ENCODE results near the gene FAM156B. TPM values are rescaled to one million over a fixed set of nuclear protein-coding genes. Genes with fewer than 3 reads are reported as not detected.
"Not testable (repeated sequence)": the region's sequence is repeated elsewhere in the genome, so short reads cannot be mapped to it uniquely, and the experiment has no call there.

The FAM156B gene
- polyA plus RNA-seq, 1 donor from 2014 or later = 57.9 TPM

DNA sequence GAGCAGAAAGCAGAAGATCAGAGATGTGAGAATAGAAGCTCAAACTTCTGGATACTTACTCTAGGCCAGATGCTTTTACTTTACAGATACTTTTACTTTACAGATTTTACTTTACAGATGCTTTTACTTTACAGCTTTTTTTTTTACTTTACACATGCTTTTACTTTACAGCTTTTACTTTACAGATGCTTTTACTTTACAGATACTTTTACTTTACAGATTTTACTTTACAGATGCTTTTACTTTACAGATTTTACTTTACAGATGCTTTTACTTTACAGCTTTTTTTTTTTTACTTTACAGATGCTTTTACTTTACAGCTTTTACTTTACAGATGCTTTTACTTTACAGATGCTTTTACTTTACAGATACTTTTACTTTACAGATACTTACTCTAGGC is 23.3 kb upstream of the FAM156B start:
- H3F3A ChIP-seq (ENCODE audit: insufficient read depth, low read length, poor library complexity, severe bottlenecking); H3K9ac ChIP-seq (ENCODE audit: low read length); H3K9me2 ChIP-seq (ENCODE audit: insufficient read depth, low read length); H3K27ac ChIP-seq (ENCODE audit: low read length); H3K9me3 ChIP-seq (ENCODE audit: low read length); H2AFZ ChIP-seq (ENCODE audit: low read depth, low read length); H3K27me3 ChIP-seq (ENCODE audit: insufficient read depth, low read depth, low read length); H4K20me1 ChIP-seq (ENCODE audit: insufficient read depth); H3K79me2 ChIP-seq (replicated peaks; ENCODE audit: insufficient read depth, low read length); H3K4me3 ChIP-seq (ENCODE audit: low read length); H3K4me2 ChIP-seq (ENCODE audit: low read length); H3K36me3 ChIP-seq (ENCODE audit: insufficient read depth, low read length): not testable (repeated sequence)

DNA sequence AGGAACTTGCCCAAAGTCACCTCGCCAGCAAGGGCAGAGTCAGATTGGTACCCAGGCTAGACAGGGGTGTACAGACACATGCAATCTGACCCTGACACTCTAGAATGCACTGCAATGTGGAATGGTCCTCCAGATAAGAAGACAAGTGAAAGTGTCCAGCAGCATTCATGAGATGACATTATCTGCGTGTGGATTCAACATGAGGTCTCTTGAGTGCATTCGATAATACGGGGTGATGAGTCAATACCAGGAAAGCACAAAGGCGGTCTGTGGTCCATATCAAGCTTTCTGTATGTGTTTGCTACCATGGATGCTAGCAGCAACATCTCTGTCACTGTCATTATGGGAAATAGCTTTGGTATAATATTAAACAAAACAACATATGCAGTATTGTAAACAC is 22.5 kb upstream of the FAM156B start:
- no peak overlapping the region for H3K4me2 ChIP-seq (ENCODE audit: low read length)
- H3K27ac ChIP-seq (ENCODE audit: low read length) = no peak overlapping the region
- no peaks in the 10 kb centered on the region for H3K27me3 ChIP-seq (ENCODE audit: insufficient read depth, low read depth, low read length)
- no peak overlapping the region for H3K4me3 ChIP-seq (ENCODE audit: low read length)
- no peak overlapping the region for H3K9ac ChIP-seq (ENCODE audit: low read length)
- H3K36me3 ChIP-seq (ENCODE audit: insufficient read depth, low read length) = no peaks in the 10 kb centered on the region
- no peaks in the 10 kb centered on the region for H3K9me2 ChIP-seq (ENCODE audit: insufficient read depth, low read length)
- TF ChIP-seq EP300 (conservative IDR thresholded peaks at IDR 0.05; ENCODE audit: poor library complexity, severe bottlenecking) (no peak), MXI1 (conservative IDR thresholded peaks at IDR 0.05; ENCODE audit: poor library complexity, severe bottlenecking) (no peak), TAF1 (IDR thresholded peaks at IDR 0.05; ENCODE audit: low read depth) (no peak), POLR2AphosphoS5 (IDR thresholded peaks at IDR 0.05) (no peak), SMC3 (conservative IDR thresholded peaks at IDR 0.05; ENCODE audit: poor library complexity) (no peak), RAD21 (conservative IDR thresholded peaks at IDR 0.05) (no peak), EZH2 (IDR thresholded peaks at IDR 0.05; ENCODE audit: borderline replicate concordance, insufficient read depth, low read length, poor library complexity, severe bottlenecking) (no peak)
- TF ChIP-seq, protein P1, sequence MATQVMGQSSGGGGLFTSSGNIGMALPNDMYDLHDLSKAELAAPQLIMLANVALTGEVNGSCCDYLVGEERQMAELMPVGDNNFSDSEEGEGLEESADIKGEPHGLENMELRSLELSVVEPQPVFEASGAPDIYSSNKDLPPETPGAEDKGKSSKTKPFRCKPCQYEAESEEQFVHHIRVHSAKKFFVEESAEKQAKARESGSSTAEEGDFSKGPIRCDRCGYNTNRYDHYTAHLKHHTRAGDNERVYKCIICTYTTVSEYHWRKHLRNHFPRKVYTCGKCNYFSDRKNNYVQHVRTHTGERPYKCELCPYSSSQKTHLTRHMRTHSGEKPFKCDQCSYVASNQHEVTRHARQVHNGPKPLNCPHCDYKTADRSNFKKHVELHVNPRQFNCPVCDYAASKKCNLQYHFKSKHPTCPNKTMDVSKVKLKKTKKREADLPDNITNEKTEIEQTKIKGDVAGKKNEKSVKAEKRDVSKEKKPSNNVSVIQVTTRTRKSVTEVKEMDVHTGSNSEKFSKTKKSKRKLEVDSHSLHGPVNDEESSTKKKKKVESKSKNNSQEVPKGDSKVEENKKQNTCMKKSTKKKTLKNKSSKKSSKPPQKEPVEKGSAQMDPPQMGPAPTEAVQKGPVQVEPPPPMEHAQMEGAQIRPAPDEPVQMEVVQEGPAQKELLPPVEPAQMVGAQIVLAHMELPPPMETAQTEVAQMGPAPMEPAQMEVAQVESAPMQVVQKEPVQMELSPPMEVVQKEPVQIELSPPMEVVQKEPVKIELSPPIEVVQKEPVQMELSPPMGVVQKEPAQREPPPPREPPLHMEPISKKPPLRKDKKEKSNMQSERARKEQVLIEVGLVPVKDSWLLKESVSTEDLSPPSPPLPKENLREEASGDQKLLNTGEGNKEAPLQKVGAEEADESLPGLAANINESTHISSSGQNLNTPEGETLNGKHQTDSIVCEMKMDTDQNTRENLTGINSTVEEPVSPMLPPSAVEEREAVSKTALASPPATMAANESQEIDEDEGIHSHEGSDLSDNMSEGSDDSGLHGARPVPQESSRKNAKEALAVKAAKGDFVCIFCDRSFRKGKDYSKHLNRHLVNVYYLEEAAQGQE (IDR thresholded peaks at IDR 0.05; ENCODE audit: borderline replicate concordance) = no peak
- TF ChIP-seq, protein P2, sequence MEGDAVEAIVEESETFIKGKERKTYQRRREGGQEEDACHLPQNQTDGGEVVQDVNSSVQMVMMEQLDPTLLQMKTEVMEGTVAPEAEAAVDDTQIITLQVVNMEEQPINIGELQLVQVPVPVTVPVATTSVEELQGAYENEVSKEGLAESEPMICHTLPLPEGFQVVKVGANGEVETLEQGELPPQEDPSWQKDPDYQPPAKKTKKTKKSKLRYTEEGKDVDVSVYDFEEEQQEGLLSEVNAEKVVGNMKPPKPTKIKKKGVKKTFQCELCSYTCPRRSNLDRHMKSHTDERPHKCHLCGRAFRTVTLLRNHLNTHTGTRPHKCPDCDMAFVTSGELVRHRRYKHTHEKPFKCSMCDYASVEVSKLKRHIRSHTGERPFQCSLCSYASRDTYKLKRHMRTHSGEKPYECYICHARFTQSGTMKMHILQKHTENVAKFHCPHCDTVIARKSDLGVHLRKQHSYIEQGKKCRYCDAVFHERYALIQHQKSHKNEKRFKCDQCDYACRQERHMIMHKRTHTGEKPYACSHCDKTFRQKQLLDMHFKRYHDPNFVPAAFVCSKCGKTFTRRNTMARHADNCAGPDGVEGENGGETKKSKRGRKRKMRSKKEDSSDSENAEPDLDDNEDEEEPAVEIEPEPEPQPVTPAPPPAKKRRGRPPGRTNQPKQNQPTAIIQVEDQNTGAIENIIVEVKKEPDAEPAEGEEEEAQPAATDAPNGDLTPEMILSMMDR (IDR thresholded peaks at IDR 0.05; ENCODE audit: poor library complexity, severe bottlenecking) = no peak
- no peaks in the 10 kb centered on the region for H3K9me3 ChIP-seq (ENCODE audit: low read length)
- H2AFZ ChIP-seq (ENCODE audit: low read depth, low read length) = no peak overlapping the region
- no peaks in the 10 kb centered on the region for H3F3A ChIP-seq (ENCODE audit: insufficient read depth, low read length, poor library complexity, severe bottlenecking)
- H3K79me2 ChIP-seq (replicated peaks; ENCODE audit: insufficient read depth, low read length) = no peaks in the 10 kb centered on the region
- H4K20me1 ChIP-seq (ENCODE audit: insufficient read depth) = no peaks in the 10 kb centered on the region

DNA sequence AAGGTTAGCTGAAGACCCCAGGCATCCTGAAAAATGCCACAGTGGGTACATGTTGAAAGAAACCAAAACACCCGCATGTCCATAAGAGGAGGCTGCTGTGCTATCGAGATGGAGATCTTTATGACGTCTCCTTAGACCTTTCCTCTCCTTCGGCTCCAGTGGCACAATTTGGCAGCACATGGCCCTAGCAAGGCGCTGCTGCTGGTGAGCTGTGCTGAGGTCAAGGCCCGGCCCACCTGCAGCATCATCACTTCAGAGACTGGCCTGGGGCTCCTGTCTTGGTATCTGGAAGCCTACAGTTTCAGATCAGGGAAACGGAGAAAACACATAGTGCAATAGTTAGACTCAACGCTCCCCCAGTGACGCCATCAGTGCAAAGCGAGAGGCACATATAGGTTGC is 21.7 kb upstream of the FAM156B start:
- not testable (repeated sequence) for H3K36me3 ChIP-seq (ENCODE audit: insufficient read depth, low read length); H3K27ac ChIP-seq (ENCODE audit: low read length); H3K9ac ChIP-seq (ENCODE audit: low read length); H3K4me2 ChIP-seq (ENCODE audit: low read length); H2AFZ ChIP-seq (ENCODE audit: low read depth, low read length); H3K4me3 ChIP-seq (ENCODE audit: low read length); H3K9me3 ChIP-seq (ENCODE audit: low read length); H3K27me3 ChIP-seq (ENCODE audit: insufficient read depth, low read depth, low read length); H3F3A ChIP-seq (ENCODE audit: insufficient read depth, low read length, poor library complexity, severe bottlenecking); H3K9me2 ChIP-seq (ENCODE audit: insufficient read depth, low read length); H3K79me2 ChIP-seq (replicated peaks; ENCODE audit: insufficient read depth, low read length); H4K20me1 ChIP-seq (ENCODE audit: insufficient read depth)

DNA sequence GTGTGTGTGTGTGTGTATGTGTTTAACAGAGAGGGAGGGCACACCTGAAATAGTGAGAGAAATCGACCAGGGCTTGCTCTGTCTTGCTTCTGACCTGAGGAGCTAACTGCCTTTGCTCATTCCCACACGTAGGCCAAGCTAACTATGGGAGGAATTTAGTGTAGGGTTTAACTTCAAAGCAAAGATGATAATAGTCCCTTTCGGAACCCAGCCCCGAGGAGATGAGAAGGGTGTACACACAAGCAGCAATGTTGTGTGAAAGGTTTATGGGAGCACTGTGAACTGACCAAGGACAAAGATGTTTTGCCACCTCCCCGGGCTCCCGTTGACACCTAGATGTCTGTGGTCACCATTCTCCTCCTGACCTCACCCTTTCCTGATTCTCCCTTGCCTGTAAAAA is 20.7 kb upstream of the FAM156B start:
- not testable (repeated sequence) for H3K79me2 ChIP-seq (replicated peaks; ENCODE audit: insufficient read depth, low read length); H3K9me3 ChIP-seq (ENCODE audit: low read length); H4K20me1 ChIP-seq (ENCODE audit: insufficient read depth); H3K9ac ChIP-seq (ENCODE audit: low read length); H3K9me2 ChIP-seq (ENCODE audit: insufficient read depth, low read length); H3K27me3 ChIP-seq (ENCODE audit: insufficient read depth, low read depth, low read length); H3K36me3 ChIP-seq (ENCODE audit: insufficient read depth, low read length); H3K4me3 ChIP-seq (ENCODE audit: low read length); H2AFZ ChIP-seq (ENCODE audit: low read depth, low read length); H3F3A ChIP-seq (ENCODE audit: insufficient read depth, low read length, poor library complexity, severe bottlenecking); H3K27ac ChIP-seq (ENCODE audit: low read length); H3K4me2 ChIP-seq (ENCODE audit: low read length)

DNA sequence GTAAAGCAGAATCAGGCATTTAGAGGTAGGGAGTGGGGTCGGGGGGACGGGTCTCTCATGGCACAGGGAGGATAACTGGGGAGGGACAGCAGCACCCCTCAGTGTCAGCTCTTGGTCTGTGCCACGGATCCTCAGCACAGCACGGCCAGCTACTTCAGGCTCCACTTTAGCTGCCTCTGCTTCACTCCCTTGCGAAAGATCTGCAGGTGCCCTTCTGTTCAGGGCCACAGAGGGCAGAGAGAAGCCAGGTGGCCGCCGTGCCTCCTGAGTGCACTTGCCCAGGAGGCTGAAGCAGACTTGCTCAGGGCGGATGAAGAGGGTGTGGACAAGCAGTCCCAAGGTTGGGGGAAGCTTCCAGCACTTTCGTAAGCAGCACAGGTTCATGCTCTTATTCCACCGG is 9.7 kb upstream of the FAM156B start:
- H3K9me3 ChIP-seq (ENCODE audit: low read length); H3K27ac ChIP-seq (ENCODE audit: low read length); H3K9me2 ChIP-seq (ENCODE audit: insufficient read depth, low read length); H3K27me3 ChIP-seq (ENCODE audit: insufficient read depth, low read depth, low read length); H4K20me1 ChIP-seq (ENCODE audit: insufficient read depth); H3K36me3 ChIP-seq (ENCODE audit: insufficient read depth, low read length); H3K9ac ChIP-seq (ENCODE audit: low read length); H3K4me2 ChIP-seq (ENCODE audit: low read length); H3F3A ChIP-seq (ENCODE audit: insufficient read depth, low read length, poor library complexity, severe bottlenecking); H3K4me3 ChIP-seq (ENCODE audit: low read length); H2AFZ ChIP-seq (ENCODE audit: low read depth, low read length); H3K79me2 ChIP-seq (replicated peaks; ENCODE audit: insufficient read depth, low read length): not testable (repeated sequence)
